WTC11 (cell line): Measurements from ENCODE around the gene TMEM196.

ENCODE experiments used
- CTCF ChIP-seq: fragments of 200-600 bp; IDR thresholded peaks from 2 replicates; pipeline ENCODE4 v1.8.0; 2022; ENCODE audit warnings: antibody characterized with exemption
- MAX ChIP-seq: sonication (generic); formaldehyde crosslinking; IDR thresholded peaks from 2 replicates; pipeline ENCODE4 v1.8.0; 2022; ENCODE audit warnings: mild to moderate bottlenecking, missing genetic modification reagents
- NFE2L1 ChIP-seq: sonication (generic); formaldehyde crosslinking; IDR thresholded peaks from 2 replicates; pipeline ENCODE4 v1.8.1; 2023; ENCODE audit warnings: missing genetic modification reagents
- PRRX2 ChIP-seq: fragments of 250-450 bp; sonication (Bioruptor Pico); IDR thresholded peaks from 2 replicates; pipeline ENCODE4 v1.8.0; 2021; ENCODE audit warnings: mild to moderate bottlenecking
- SP1 ChIP-seq: sonication (generic); formaldehyde crosslinking; conservative IDR thresholded peaks from 2 replicates; pipeline ENCODE4 v1.8.1; 2022; ENCODE audit warnings: missing genetic modification reagents
- ZNF317 ChIP-seq: sonication (generic); formaldehyde crosslinking; IDR thresholded peaks from 2 replicates; pipeline ENCODE4 v1.8.1; 2023; ENCODE audit warnings: low read depth, mild to moderate bottlenecking, moderate library complexity, missing genetic modification reagents, borderline replicate concordance
- ZNF671 ChIP-seq: fragments of 250-450 bp; sonication (Bioruptor Pico); IDR thresholded peaks from 2 replicates; pipeline ENCODE4 v1.8.0; 2021; ENCODE audit warnings: mild to moderate bottlenecking
- TF ChIP-seq, protein P1 (sequence below): sonication (generic); formaldehyde crosslinking; IDR thresholded peaks from 2 replicates; pipeline ENCODE4 v1.8.1; 2023; ENCODE audit warnings: mild to moderate bottlenecking, missing genetic modification reagents
- TF ChIP-seq, protein P2 (sequence below): sonication (generic); formaldehyde crosslinking; IDR thresholded peaks from 2 replicates; pipeline ENCODE4 v1.8.0; 2023; ENCODE audit warnings: missing genetic modification reagents
- TF ChIP-seq, protein P3 (sequence below): sonication (generic); formaldehyde crosslinking; IDR thresholded peaks from 2 replicates; pipeline ENCODE4 v1.8.1; 2022; ENCODE audit warnings: missing genetic modification reagents, borderline replicate concordance
- TF ChIP-seq, protein P4 (sequence below): sonication (generic); formaldehyde crosslinking; IDR thresholded peaks from 2 replicates; pipeline ENCODE4 v1.8.0; 2022; ENCODE audit warnings: missing genetic modification reagents
- TF ChIP-seq, protein P5 (sequence below): sonication (generic); formaldehyde crosslinking; IDR thresholded peaks from 2 replicates; pipeline ENCODE4 v1.8.1; 2022; ENCODE audit warnings: mild to moderate bottlenecking, moderate library complexity, missing genetic modification reagents

DNA sequence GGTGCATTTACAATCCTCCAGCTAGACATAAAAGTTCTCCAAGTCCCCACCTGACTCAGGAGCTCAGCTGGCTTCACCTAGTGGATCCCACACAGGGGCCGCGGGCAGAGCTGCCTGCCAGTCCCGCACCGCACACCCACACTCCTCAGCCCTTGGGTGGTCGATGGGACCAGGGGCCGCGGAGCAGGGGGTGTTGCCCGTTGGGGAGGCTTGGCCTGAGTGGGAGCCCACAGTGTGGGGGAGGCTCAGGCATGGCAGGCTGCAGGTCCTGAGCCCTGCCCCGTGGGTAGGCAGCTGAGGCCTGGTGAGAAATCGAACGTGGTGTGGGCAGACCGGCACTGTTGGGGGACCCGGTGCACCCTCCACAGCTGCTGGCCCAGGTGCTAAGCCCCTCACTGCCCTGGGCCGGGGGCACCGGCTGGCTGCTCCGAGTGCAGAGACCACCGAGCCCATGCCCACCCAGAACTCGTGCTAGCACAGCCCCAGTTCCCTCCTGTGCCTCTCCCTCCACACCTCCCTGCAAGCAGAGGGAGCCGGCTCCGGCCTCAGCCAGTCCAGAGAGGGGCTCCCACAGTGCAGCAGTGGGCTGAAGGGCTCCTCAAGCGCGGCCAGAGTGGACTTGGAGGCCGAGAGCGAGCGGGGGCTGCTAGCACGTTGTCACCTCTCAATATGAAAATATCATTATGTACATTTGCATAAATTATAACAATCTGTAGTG is 81.1 kb downstream of the TMEM196 start:
- no peak for TF ChIP-seq CTCF
- TF ChIP-seq, protein P1, sequence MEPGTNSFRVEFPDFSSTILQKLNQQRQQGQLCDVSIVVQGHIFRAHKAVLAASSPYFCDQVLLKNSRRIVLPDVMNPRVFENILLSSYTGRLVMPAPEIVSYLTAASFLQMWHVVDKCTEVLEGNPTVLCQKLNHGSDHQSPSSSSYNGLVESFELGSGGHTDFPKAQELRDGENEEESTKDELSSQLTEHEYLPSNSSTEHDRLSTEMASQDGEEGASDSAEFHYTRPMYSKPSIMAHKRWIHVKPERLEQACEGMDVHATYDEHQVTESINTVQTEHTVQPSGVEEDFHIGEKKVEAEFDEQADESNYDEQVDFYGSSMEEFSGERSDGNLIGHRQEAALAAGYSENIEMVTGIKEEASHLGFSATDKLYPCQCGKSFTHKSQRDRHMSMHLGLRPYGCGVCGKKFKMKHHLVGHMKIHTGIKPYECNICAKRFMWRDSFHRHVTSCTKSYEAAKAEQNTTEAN (CRISPR knock-in tag): no peak
- TF ChIP-seq PRRX2 (CRISPR knock-in tag): no peak
- no peak for TF ChIP-seq ZNF317 (CRISPR knock-in tag)
- TF ChIP-seq, protein P2, sequence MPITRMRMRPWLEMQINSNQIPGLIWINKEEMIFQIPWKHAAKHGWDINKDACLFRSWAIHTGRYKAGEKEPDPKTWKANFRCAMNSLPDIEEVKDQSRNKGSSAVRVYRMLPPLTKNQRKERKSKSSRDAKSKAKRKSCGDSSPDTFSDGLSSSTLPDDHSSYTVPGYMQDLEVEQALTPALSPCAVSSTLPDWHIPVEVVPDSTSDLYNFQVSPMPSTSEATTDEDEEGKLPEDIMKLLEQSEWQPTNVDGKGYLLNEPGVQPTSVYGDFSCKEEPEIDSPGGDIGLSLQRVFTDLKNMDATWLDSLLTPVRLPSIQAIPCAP: no peak
- no peak for TF ChIP-seq NFE2L1 (CRISPR knock-in tag)
- no peak for TF ChIP-seq MAX (CRISPR knock-in tag)
- TF ChIP-seq, protein P3, sequence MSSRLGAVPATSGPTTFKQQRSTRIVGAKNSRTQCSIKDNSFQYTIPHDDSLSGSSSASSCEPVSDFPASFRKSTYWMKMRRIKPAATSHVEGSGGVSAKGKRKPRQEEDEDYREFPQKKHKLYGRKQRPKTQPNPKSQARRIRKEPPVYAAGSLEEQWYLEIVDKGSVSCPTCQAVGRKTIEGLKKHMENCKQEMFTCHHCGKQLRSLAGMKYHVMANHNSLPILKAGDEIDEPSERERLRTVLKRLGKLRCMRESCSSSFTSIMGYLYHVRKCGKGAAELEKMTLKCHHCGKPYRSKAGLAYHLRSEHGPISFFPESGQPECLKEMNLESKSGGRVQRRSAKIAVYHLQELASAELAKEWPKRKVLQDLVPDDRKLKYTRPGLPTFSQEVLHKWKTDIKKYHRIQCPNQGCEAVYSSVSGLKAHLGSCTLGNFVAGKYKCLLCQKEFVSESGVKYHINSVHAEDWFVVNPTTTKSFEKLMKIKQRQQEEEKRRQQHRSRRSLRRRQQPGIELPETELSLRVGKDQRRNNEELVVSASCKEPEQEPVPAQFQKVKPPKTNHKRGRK (CRISPR knock-in tag): no peak
- TF ChIP-seq, protein P4, sequence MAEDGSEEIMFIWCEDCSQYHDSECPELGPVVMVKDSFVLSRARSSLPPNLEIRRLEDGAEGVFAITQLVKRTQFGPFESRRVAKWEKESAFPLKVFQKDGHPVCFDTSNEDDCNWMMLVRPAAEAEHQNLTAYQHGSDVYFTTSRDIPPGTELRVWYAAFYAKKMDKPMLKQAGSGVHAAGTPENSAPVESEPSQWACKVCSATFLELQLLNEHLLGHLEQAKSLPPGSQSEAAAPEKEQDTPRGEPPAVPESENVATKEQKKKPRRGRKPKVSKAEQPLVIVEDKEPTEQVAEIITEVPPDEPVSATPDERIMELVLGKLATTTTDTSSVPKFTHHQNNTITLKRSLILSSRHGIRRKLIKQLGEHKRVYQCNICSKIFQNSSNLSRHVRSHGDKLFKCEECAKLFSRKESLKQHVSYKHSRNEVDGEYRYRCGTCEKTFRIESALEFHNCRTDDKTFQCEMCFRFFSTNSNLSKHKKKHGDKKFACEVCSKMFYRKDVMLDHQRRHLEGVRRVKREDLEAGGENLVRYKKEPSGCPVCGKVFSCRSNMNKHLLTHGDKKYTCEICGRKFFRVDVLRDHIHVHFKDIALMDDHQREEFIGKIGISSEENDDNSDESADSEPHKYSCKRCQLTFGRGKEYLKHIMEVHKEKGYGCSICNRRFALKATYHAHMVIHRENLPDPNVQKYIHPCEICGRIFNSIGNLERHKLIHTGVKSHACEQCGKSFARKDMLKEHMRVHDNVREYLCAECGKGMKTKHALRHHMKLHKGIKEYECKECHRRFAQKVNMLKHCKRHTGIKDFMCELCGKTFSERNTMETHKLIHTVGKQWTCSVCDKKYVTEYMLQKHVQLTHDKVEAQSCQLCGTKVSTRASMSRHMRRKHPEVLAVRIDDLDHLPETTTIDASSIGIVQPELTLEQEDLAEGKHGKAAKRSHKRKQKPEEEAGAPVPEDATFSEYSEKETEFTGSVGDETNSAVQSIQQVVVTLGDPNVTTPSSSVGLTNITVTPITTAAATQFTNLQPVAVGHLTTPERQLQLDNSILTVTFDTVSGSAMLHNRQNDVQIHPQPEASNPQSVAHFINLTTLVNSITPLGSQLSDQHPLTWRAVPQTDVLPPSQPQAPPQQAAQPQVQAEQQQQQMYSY (CRISPR knock-in tag): no peak
- TF ChIP-seq SP1: no peak
- TF ChIP-seq, protein P5, sequence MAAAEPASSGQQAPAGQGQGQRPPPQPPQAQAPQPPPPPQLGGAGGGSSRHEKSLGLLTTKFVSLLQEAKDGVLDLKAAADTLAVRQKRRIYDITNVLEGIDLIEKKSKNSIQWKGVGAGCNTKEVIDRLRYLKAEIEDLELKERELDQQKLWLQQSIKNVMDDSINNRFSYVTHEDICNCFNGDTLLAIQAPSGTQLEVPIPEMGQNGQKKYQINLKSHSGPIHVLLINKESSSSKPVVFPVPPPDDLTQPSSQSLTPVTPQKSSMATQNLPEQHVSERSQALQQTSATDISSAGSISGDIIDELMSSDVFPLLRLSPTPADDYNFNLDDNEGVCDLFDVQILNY (CRISPR knock-in tag): no peak
- TF ChIP-seq ZNF671 (CRISPR knock-in tag): no peak
